ENCODE measurements around the gene FRMPD4.
A peak's percentile ranks its signal among the peaks of the same experiment; 100 is the strongest.

FRMPD4 gene

GRCh38 chrX:12716574-12716973 lies 578.3 kb downstream of the FRMPD4 start:
- no peak for DNase-seq (ENCODE audit: low read depth in 2 of 2, low spot score in 1 of 2)

- DNase-seq (ENCODE audit: low read depth in 2 of 2, low spot score in 1 of 2), result no peak
Measured at GRCh38 chrX:12719837-12720236, 581.6 kb downstream of the FRMPD4 start.

DNA sequence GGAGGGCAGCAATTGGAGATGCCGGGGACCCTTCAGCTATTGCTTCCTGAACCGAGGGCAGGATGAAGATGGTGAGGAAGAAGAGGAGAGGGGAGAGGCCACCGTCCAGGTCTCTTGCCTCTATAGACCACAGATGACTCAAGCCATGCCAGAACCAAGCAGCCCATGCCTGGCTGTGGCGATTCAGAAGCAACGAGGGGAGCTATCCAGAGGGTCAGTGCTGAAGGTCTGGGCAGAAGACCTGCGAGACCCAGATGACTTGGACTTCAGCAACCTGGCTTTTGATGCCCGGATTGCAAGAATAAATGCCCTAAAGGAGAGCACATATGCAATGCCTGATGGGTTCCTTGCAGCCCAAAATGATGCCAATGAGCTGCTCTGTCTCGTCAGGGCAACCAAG lies 582.8 kb downstream of the FRMPD4 start:
- DNase-seq (ENCODE audit: low read depth in 2 of 2, low spot score in 1 of 2), result no peak

DNA sequence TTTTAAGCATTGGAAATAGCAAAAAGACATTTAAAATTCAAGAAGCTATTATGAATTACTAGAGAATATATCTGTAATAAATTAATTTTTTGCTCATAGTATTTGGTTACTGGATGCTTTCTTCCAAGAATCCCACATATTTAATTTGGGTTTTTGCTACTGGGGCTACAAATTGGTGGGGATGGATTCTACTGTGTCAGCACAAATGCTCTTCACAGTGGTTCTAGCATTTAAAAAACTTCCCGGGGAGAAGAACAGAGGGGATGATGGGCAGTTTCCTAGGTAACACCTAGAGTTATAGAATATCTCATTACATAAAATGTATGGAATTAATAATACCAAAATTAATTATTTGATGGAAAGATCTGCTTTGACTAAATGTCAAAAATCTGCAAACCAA lies 584.0 kb downstream of the FRMPD4 start:
- no peak for DNase-seq (ENCODE audit: low read depth in 2 of 2, low spot score in 1 of 2)

DNA sequence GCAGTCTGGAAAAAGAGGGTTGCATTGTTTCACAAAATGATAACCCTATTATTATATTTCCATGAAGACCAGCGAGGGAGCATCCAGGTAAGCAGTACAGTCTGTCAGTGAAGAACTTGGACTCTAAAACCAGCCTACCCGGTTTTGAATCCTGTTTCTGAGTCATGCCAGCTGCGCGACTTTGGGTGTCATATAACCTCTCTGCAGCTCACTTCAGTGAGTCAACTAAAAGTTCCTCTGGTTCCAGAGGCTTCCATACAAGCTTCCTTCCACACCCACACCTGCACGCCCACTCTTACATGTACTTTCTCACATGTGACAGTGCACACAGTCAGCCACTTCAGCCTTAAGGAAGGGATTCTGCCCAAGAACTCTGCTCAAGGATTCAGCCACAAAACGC lies 603.1 kb downstream of the FRMPD4 start:
- no peak for DNase-seq (ENCODE audit: low read depth in 2 of 2, low spot score in 1 of 2)

DNA sequence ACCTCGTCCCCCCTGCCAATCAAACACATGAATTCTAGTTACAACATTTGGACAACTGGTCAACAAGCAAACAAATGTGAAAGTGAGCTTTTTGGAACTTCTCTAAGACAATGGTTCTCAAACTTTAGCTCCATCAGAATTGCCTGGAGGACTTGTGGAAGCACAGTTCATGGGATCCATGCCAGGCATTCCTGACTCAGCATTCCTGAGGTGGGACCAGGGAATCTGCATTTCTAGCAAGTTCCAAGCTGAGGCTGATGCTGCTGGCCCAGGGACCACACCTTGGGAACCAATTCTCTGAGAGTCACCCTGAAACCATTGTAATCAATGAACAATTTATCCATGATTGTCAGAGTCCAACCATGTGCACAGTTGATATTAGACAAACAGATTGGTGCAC lies 609.2 kb downstream of the FRMPD4 start:
- DNase-seq (ENCODE audit: low read depth in 2 of 2, low spot score in 1 of 2), result no peak

GRCh38 chrX:12751887-12752286 lies 613.6 kb downstream of the FRMPD4 start:
- DNase-seq (ENCODE audit: low read depth in 2 of 2, low spot score in 1 of 2), result no peak

GRCh38 chrX:12753366-12753765 lies 615.1 kb downstream of the FRMPD4 start:
- DNase-seq (ENCODE audit: low read depth in 2 of 2, low spot score in 1 of 2), result no peak

DNA sequence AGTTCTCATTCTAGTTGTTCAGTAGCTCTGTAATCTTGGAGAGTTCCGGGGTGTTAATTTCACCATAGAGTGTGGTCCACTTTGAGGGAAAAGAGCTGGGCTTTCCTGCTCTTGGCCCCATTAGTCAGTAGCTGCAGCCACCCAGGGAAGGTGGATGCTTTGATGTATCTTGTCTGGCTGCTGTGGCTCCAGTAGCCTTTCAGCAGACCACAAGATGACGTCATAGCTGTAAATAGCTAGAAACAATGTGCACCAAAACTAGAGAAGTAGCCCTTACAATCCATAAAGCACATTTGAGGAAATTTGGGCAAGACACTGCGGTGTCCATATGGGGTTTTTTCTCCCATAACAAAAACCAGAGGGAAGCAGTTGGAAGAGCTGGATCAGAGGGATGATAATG lies 620.0 kb downstream of the FRMPD4 start:
- DNase-seq (ENCODE audit: low read depth in 2 of 2, low spot score in 1 of 2), result no peak

DNA sequence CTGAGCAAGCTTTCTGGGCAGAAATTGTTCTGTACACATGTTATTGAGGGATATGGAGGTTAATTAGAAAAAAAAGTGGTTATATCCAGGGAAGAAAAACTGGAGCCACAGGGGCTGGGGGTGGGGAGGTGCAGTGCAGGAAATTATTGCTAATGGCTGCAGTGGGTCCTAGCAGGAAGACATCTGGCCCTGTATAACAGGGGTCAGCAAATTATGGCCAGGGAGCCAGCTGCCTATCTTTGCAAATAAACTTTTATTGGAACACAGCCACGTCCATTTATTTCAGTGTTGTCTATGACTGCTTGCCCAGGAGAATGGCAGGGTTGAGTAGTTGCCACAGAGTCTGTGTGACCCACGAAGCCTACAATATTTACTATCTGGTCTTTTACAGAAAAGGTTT lies 629.6 kb downstream of the FRMPD4 start:
- no peak for DNase-seq (ENCODE audit: low read depth in 2 of 2, low spot score in 1 of 2)

- no peak for DNase-seq (ENCODE audit: low read depth in 2 of 2, low spot score in 1 of 2)
Measured at GRCh38 chrX:12768491-12768890, 630.2 kb downstream of the FRMPD4 start.

DNA sequence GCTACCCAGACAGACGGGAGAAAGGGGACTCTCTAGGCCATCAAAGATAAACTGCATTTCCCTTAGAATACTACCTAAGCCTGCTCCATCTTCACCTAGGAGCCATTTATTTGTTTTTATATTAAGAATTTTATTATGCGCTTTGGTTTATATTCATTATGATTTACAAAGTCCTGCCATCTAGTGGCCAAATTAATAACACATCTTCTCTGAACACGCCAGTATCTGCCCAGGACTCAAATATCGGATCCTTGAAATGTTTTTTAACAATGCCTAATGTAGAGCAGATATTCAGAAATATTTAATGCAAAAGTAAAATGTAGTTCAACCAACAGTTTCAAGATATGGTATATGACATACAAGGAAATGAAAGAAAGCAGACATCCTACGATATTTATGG lies 632.2 kb downstream of the FRMPD4 start:
- DNase-seq (ENCODE audit: low read depth in 2 of 2, low spot score in 1 of 2), result no peak

DNA sequence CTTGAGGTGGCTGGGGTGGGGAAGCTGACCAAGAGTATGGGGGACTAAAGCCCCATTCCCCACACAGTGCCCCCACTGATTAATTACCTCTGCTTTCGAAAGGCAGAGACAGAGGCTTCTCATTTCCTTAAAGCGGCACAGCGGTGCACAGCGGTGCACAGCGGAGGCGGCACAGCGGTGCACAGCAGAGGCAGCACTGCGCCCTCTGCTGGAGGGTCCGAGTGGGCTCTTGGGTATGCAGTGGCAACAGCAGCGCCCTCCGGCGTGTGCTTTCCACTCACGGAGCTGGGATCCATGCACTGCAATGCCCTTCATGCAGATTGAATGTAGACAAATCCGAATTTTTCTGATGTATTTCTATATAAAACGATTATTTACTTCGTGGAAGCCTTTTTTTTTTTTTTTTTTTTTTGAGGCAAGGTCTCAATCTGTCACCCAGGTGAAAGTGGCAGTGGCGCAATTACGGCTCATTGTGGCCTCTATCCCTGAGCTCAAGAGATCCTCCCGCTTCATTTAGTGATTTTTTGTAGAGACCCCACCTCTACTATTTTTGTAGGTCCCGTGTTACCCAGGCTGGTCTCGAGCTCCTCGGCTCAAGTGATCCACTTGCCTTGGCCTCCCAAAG lies 633.3 kb downstream of the FRMPD4 start:
- DNase-seq (ENCODE audit: low read depth in 2 of 2, low spot score in 1 of 2), result peak; percentile 26 to 30
